SH-SY5Y (cell line): Measurements from ENCODE around the gene CATSPER3.

Experiments
- GATA2 ChIP-seq: IDR thresholded peaks from 2 replicates; pipeline ENCODE4 v1.6.1; 2011; ENCODE audit warnings: mild to moderate bottlenecking, low read depth, low read length
- GATA3 ChIP-seq: IDR thresholded peaks from 2 replicates; pipeline ENCODE4 v1.6.1; 2011; ENCODE audit warnings: low read depth, mild to moderate bottlenecking, low read length, moderate library complexity

DNA sequence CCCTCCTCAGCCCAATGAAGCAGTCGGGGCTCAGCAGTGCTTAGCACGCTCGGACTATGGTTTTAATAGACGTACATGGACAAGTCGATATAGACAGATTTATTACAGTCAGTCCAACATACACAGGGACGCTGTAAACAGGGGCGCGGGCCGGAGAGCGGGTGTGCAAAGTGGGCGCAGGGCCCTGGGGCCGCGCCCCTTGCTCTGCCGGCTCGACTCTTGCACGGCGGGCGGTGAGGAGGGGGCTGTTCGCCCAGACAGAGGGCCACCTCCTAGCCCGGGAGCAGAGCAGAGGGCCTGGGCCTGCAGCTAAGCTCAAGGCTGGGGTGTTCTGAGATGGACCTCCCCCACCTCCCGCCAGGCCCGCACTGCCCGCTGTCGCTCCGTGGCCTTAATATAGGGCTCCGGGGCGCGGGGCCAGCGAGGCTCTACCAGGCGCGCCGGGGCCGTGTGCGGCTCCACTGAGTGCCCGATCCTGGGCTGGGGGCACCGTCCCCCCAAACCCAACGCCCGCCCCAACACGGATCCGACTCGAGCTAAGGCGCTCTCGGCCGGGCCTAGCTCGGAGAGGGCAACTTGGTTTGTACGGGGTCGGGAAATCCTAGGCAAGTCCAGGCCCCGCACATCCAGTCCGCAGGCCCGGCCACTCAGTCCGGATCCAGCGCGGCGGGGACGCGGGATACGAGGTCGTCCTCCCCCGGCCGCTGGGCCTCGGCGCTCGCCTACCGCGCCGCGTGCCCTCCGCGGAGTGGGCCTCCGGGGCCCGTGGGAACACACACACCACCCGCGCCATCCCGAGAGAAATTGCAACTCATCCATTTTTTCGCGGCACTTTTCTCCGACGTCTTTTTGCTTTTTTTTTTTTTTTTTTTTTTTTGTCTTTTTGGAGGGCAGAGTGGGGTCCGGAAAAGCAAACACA lies 60.2 kb downstream of the CATSPER3 start:
- TF ChIP-seq GATA3 (no peak), GATA2 (no peak)
